ACHN (cell line): ENCODE measurements around the gene PRMT9.

Experiments used
- DNase-seq: peaks from one replicate; pipeline ENCODE4 v3.0.0-alpha.2; 2015
- in situ Hi-C: cut with HindIII; loops from 2 replicates; pipeline ENCODE4 v1.10.0; 2017; ENCODE audit warnings: low sequenced_read_pairs, low pct_ligation_motif_present, low pct_unique_long_range_greater_than_20kb

The PRMT9 gene

DNA sequence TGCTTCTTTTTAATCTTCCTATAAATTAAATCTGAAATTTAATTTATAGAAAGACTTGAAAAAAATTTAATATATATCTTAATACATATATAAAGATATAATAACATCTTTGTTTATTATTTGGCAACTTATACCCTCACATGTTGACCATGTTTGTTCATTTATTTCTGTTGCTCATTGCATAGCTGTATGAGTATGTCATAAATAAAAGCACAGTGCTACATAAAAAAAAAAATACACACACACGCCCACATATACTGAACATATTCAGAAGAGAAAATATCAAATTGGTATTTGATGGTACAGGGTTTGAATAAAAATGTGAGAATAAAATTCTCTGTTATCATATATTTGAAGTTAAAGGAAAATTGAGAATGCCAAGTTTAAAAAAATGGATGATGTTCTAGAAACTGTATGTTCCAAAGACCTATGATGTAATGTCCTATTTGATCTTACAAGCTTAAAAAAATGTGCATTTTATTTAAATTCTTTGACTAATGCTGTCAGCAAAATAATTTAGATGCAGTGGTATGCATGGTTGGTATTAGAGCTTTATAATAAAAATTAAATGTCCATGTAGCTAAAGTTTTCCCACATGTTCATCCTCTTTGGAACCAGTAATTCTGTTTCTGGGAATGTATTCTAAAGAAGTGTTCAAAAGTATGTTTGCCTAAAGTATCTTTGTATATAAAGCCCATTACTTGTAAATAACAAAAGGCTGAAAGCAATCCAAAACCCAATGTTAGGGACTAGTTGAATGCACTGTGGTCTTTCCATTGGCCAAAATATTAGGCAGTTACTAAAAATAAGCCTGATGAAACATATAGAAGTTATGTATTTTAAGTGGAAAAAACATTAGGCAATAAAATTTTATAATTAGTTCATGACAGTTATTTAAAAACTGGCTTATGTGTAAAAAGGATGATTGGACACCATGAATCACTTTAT, 53.9 kb downstream of the PRMT9 start:
- in situ Hi-C loops: no loop called here
- DNase-seq: no peak

DNA sequence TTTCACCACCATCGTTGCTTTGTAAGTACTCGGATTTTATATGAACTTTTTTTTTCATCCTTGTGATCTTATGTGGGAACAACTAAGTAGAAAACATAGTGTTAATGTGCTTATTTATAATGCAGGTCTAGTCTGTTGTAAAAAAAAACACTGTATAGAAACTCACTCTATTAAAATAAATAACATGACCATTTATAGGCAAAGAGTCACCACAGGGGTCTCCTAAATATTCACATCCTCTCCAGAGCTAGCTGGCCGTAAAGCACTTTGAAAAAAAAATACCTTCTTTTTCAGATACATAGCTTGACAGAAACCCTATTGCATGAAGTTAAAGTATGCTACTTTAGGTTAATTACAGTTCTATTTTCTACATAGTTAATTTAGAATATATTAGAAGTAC, 55.5 kb downstream of the PRMT9 start:
- no peak for DNase-seq
- in situ Hi-C loops: no loop called here

DNA sequence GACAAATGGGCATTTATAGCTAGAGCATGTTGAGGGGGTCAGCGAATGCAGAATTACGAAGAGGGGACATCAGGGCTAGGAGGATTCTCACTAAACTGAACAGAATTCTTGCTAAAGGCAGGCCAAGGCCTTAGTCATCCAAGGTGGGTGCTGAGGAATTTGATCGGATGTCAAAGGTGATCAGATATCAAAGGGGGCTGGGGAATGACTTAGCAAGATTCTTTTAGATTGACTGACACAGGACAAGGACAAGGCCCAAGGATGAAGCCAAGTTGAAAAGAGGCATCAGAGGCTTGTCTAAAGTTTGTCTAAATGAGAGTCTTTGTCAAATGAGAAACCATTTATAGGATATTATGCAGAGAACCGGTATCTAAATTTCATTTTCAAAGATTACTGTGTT, 57.1 kb downstream of the PRMT9 start:
- DNase-seq: no peak
- in situ Hi-C loops: no loop called here

DNA sequence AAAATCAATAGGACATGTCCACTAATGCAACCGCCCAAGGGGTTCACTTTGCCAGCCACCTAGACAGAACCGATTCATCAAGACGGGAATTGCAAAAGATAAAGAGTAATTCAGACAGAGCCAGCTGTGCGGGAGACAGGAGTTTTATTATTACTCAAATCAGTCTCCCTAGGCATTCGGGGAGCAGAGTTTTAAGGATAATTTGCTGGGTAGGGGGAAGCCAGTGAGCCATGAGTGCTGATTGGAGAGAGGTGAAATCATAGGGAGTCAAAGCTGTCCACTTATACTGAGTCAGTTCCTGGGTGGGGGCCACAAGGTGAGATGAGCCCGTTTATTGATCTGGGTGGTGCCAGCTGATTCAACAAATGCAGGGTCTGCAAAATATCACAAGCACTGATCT, 58.2 kb downstream of the PRMT9 start:
- in situ Hi-C loops: no loop called here
- DNase-seq: no peak

DNA sequence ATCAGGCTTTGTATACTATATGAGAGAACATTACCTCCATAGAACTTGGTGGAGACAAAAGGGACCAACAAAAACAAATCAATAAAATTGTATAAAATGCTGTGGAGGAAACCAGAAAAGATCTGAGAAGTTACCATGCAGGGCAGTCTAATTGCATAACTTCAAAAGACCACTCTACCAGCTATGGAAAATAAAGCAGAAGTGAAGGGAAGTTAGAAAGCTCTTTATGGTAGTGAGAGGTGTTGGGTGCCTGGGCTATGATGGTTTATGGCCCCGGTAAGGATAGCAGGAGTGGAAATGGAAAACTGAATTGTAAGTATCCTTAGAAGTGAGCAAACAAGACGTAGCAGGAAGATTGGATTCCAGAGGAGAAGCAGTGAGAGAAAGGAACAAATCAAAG, 63.6 kb downstream of the PRMT9 start:
- in situ Hi-C loops: no loop called here
- DNase-seq: no peak

DNA sequence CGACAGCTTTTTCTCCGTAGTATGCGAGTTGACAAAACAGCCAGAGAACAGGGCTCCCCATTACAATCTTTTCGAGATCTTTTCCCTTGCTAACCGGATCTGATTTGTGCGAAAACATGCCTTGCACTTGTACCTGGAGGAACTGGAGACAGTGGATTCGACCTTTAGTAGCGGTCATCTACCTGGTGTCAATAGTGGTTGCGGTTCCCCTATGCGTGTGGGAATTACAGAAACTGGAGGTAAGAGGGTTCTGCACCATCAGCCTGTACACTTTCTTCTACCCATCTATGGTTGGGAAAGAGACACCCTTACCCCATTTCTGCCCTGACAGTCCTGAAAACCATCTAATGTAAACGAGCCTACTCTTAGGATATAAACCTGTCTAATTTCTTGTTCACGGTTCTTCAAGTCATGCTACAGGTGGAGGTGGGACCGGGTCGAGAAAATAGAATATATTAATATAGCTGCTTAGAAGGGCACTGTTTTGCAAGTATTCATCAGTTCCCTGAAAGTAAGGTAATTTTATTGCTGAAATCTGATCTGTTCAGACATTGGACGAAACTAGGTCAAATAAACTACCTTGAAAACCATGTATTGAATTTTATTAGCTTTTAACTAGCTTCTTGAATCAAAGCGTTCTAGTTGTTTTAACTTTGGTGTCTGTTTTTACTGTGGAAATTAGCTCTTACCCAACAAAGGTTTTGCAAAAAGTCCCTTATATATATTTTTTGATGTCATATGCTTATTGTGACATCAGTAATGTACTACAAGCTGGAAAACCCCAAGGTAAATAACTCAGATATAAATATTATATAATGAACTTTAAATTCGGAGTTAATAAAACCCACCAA, 65.9 kb downstream of the PRMT9 start:
- no peak for DNase-seq
- in situ Hi-C loops: no loop called here

DNA sequence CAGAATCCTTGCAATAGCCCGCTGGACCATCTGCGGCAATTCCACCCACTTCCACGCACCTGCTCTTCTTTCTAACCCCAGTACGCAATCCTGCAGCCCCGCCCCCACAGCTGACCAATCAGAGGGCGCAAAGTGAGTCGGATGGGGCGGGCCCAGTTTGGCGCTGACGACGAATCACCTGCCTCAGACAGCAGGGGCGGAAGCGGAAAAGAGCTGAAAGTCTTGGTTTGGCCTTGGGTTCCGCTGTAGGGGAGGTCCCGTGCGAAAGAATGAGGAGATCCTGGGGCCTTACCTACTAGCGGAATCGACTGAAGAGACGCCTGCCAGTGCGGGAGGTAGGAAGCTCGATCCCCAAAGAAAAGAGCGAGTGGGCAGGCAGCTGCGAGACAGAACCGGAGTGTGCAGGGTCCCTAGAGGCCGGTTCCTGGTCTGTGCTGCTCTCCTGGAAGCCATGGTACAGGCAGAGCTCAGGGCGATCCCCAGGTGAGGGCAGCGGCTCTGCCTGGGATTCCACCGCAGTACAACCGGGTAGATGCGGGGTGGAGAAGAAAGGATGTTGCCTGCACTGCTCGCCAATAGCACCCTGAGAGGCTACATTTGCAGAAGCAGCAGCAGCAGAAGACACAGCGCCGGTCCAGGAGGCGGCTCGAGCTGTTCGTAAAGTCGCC, 66.7 kb downstream of the PRMT9 start, which contains the start of gene TMEM184C:
Gene TMEM184C (plus strand): TSS at position 225 of the 668 bp plus-strand sequence. CDS start 560 bp downstream, outside the sequence.
- DNase-seq: peak; percentile 95
- in situ Hi-C loops: no loop called here

DNA sequence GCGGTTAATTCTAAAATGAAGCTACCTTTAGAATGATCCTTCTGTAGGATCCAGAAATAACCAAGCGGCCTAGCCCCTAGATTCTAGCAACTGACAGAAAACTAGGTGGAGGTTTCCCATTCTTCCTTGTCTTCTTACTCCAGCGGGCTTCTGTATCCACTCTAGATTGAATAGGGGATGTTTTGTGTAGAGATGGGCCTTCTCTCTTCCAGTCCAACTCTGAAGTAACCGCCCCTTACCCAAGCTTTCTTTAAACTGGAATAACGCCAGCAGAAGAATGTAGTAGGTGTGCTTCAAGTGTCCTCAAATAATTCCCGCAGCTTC, 67.2 kb downstream of the PRMT9 start:
- in situ Hi-C loops: no loop called here
- no peak for DNase-seq

DNA sequence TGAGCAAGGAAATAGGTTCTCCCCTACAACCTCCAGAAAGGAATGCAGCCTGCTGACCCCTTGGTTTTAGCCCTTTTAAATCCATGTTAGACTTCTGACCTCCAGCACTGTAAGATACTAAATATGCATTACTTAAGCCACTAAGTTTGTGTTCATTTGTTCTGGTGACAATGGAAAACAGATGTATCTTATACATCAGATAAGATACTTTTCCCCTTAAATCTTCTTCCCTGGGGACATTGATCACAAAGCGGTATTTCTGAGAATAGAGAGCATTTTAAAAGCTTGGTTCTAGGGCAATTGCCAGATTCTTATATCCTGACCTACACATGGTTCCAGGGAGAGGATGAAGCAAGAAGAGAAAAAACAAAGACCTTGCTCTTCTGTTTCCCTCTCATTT, 73.3 kb downstream of the PRMT9 start:
- in situ Hi-C loops: no loop called here
- no peak for DNase-seq

DNA sequence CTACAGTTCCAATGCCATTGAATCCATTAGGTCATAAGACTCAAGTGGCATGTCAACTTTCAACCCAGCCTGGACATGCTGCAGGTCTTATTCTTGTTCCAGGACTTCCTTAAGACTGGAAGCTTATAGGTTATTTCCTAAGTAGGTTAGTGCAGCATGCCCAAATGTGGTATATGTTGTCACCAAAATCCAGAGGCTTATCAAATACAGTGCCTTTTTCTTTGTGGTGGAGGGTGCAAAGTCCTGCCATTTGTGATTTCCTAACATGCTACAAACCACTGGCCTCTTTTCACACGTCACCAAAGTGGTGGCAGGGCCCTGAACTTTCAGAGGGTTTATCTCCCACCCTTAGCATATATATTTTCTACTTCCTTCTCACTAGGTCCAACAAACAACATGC, 76.5 kb downstream of the PRMT9 start:
- no peak for DNase-seq
- in situ Hi-C loops: no loop called here

DNA sequence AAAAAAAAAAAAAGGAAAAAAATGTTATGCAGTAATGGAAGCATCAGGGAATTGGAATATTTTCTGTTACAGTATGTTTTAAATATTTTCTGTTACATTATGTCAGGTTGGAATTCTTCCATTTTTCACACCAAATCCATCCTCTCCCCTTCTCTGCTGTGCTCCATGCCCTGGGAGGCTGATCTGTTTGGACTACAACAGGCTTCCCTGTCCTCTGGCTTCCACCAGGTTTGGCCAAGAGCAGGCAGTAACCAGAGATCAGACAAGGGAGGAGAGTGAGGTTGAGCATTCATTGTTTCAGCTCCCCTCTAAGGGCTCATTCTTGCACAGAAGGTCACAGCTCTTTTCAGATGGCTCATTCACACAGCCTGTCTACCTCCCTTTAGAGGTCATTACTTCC, 78.5 kb downstream of the PRMT9 start:
- DNase-seq: no peak
- in situ Hi-C loops: no loop called here

DNA sequence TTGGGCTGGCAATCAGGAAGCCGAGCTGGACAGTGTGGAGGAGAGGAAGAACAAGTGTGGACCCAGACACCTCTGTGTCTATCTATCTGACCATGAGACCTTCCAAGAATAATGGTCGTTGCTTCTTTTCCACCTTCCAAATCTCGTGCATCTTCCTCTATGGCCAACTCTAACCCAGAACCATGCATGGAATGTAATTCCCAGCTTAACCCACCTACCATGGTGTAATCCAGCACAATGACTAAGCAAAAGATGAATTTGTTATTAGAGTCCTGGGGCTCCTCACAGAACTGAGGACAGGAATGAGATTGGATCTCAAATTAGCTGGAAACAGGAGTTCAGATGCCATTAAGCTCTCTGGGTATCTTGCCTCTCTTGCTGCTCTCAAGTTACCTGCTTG, 84.2 kb downstream of the PRMT9 start:
- in situ Hi-C loops: no loop called here
- DNase-seq: no peak

DNA sequence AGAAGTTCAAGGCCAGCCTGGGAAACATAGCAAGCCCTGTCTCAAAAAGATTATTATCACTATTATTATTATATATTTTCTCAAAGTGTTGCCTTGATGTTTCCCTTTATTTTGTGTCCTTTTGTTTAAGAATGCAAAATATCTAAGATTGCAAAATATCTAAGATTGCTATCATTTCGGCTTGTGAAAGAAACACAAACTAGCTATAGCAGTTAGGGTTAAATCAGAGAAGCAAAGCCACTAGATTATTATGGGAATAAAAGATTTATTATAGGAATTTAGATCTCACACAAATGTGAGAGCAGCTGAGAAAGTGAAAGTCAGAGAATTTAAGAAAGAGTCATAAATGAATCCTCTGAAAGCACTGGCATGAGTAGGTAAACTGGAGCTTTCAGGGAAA, 84.8 kb downstream of the PRMT9 start:
- no peak for DNase-seq
- in situ Hi-C loops: no loop called here

DNA sequence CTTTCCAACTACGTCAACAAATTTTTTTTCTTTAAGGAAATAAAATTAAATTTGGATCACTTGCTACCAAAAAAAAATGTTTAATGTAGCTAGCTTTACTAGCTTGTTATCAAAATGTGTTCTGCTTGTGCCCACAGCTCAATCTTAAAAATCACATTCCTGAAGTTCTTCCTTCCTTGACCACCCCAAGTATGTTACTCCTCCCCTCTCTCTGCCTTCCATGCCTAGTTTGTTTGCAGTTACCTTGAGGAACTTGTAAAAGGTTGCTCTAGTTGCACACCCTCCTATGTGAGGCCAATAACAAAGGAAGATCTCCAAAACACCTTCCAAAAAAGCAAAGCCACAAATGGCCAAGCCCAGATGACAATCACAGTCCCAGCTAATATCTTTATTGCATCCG, 86.4 kb downstream of the PRMT9 start:
- in situ Hi-C loops: no loop called here
- DNase-seq: no peak

DNA sequence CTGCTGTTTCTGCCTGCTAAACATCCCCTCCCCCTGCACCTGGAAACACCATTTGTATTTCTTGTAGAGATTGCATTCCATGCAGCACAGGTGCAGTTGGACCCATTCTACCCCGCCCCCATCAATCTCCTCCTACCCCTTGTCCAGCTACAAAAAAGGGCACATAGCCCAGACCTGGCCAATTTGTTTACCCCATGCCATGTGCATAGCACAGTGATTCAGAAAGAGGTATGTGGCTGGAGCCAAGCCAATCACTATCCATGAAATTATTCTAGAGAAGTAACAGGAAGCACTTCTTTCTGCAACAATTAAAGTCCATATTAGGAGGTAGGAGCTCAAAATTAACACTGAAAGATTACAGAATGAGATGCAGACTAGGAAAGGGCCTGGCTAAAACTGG, 87.0 kb downstream of the PRMT9 start:
- in situ Hi-C loops: no loop called here
- DNase-seq: peak; percentile 56

DNA sequence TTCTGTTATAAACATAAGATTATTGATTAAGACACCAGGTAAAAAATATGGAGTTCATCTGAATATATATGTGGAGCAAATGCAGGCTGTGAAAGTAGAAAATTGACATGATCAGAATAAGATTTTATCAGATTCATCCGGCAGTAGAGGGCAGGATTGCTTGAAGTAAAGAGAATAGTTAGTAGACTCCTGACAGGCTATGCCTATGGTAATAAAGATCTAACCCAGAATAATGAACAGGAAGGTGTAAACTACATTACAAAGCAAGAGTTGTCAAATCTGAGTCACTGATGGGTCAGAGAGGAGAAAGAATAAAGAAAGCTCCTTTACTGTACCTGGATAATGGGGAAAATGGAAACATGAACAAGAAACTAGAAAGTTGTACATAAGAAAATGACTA, 87.6 kb downstream of the PRMT9 start:
- in situ Hi-C loops: no loop called here
- DNase-seq: peak; percentile 16

DNA sequence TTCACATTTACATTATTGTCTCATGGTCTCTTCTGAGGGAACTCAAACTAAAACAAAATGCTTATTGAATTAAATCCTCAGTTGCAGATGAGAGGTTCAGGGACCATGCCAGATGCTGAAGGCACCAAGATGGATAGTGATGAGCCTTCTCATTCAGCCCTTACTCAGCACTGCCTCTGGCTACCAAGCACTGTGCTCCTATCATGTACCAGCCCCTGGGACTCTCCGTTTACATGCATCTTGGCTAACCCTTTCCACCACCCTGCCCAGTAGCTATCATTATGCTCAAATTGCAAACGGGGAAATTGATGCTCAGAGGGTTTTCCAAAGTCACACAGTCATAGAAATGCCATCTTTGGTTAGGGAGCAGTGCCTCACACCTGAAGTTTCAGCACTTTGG, 89.4 kb downstream of the PRMT9 start:
- in situ Hi-C loops: no loop called here
- DNase-seq: no peak

DNA sequence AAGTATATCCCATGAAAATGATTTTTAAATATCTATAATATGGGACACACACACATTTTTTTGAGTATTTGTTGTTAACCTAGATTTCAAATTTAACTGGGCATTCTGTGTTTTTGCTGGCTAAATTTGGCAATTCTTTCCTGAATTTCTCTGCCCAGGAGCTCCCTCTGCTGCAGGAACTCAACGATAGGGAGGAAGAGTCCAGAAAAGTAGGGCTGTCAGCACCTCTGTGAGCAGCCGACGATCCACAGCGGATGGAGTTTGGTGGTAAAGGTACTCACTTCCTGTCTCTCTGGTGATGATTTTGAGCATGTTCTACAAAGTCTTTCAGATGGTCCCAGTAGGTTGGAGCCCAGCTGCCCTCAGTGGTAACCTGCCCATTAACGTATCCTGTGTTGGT, 89.9 kb downstream of the PRMT9 start:
- in situ Hi-C loops: no loop called here
- DNase-seq: no peak

DNA sequence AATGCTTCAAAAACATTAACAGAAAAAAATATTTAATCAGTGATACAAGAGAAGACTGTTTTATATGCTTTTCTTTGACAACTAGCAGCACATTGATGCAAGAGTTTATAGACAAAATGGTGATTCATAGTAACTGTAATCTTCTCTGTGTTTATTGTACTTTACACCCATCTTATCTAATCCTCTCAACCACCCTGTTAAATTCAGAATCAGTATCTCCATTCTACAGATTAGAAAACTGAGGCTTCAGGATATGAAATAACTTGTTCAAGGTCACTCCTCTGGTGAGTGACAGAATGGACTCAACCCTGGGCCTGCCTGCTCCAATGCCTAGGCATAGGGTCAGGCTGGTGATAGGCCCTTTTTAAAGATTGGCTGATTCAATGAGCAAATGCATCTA, 92.9 kb downstream of the PRMT9 start:
- in situ Hi-C loops: no loop called here
- no peak for DNase-seq
